Vagina (tissue), 2 donors: ENCODE measurements around the gene MTFR2.

Experiments
- POLR2A ChIP-seq, 2 donors: fragments of 450-650 bp; IDR thresholded peaks; one replicate each; pipeline ENCODE4 v1.6.1; 2017; ENCODE audit warnings: antibody characterized with exemption in 2 of 2, mild to moderate bottlenecking in 2 of 2, moderate library complexity in 2 of 2
- POLR2AphosphoS5 ChIP-seq, 2 donors: sonication (generic); formaldehyde crosslinking; IDR thresholded peaks; one replicate each; pipeline ENCODE4 v1.9.0; 2017; ENCODE audit warnings: antibody characterized with exemption in 2 of 2, mild to moderate bottlenecking in 2 of 2, low read depth in 1 of 2; ENCODE audit not compliant: insufficient read depth in 1 of 2
- TF ChIP-seq, protein P1 (sequence below), 3 experiments: fragments of 450-650 bp in 2 of 3; fragments of 200-600 bp in 1 of 3; sonication (generic) in 1 of 3; IDR thresholded peaks; one replicate each; pipeline ENCODE4 v1.5.1; 2017 to 2019; ENCODE audit warnings: antibody characterized with exemption in 3 of 3, mild to moderate bottlenecking in 2 of 3, moderate library complexity in 2 of 3

GRCh38 chr6:136213012-136213539 is 37.0 kb downstream of the MTFR2 start:
- TF ChIP-seq POLR2AphosphoS5 (IDR thresholded peaks at IDR 0.05; ENCODE audit: insufficient read depth in 1 of 2, low read depth in 1 of 2) (no peak), POLR2A (IDR thresholded peaks at IDR 0.05) (no peak)
- TF ChIP-seq, protein P1, sequence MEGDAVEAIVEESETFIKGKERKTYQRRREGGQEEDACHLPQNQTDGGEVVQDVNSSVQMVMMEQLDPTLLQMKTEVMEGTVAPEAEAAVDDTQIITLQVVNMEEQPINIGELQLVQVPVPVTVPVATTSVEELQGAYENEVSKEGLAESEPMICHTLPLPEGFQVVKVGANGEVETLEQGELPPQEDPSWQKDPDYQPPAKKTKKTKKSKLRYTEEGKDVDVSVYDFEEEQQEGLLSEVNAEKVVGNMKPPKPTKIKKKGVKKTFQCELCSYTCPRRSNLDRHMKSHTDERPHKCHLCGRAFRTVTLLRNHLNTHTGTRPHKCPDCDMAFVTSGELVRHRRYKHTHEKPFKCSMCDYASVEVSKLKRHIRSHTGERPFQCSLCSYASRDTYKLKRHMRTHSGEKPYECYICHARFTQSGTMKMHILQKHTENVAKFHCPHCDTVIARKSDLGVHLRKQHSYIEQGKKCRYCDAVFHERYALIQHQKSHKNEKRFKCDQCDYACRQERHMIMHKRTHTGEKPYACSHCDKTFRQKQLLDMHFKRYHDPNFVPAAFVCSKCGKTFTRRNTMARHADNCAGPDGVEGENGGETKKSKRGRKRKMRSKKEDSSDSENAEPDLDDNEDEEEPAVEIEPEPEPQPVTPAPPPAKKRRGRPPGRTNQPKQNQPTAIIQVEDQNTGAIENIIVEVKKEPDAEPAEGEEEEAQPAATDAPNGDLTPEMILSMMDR (IDR thresholded peaks at IDR 0.05) = no peak
